Measurements from ENCODE around the gene DHRS11.
A peak's percentile ranks its signal among the peaks of the same experiment; 100 is the strongest.

Gene DHRS11, protein sequence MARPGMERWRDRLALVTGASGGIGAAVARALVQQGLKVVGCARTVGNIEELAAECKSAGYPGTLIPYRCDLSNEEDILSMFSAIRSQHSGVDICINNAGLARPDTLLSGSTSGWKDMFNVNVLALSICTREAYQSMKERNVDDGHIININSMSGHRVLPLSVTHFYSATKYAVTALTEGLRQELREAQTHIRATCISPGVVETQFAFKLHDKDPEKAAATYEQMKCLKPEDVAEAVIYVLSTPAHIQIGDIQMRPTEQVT

DNA sequence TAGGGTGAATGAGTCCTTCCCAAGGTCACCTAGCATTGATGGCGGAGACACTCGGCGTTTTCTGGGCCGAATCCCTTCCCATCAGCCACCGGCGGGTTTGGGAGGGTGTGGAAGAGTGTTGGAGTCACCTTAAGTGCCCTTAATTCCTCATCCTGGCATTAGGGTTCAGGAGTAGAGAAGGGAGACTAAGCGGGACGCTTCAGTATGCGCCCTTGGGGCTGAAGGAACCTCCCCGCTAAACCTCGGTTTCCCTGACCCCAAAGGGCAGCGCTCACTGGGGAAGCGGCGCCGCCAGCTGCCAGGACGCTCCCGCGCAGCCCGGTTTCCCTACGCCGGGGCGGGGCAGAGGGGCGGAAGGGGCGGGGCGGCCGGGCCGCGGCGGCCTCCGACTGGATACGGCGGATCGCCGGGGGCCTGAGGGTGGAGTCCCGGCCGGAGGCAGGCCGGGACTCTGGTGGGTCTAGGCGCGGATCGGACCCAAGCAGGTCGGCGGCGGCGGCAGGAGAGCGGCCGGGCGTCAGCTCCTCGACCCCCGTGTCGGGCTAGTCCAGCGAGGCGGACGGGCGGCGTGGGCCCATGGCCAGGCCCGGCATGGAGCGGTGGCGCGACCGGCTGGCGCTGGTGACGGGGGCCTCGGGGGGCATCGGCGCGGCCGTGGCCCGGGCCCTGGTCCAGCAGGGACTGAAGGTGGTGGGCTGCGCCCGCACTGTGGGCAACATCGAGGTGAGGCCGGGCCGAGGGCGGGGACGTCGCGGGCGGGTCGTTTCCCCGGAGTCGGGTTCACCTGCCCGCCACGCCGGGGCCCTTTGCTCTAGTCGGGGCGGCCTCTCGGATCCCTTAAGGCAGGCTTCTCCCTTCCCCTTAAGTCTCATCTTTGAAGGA is at the start of gene DHRS11:
DHRS11 (plus strand) TSS at position 446 of the 882 bp plus-strand sequence; CDS start at position 577, 131 bp downstream.
- peak; percentile 40 for DNase-seq

DNA sequence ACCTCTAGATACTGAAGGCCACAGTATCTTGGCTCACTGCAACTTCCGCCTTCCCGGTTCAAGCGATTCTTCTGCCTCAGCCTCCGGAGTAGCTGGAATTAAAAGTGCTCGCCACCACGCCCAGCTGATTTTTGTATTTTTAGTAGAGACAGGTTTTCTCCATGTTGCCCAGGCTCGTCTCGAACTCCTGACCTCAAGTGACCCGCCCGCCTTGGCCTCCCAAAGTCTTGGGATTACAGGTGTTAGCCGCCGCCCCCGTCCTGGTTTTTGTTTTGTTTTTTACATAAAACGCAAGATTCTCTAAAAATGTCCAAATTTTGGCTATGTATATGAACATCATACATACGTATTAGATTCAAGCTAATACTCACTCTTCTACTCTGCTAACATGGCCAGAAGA is 48.9 kb upstream of the DHRS11 start:
- DNase-seq: no peak

DNA sequence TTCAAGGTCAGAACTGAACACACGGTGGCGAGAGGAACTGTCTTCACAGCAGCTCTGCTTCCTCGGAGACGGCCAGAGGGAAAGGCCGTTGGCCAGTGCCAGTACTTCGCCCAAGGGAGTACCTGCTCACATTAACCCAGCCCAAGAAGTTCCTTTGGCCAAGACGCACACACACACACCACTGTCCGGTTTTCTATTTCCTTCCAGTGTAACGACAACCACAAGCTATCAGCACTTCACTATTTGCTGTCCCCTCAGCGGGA is 47.7 kb upstream of the DHRS11 start:
- peak; percentile 58 for DNase-seq

DNA sequence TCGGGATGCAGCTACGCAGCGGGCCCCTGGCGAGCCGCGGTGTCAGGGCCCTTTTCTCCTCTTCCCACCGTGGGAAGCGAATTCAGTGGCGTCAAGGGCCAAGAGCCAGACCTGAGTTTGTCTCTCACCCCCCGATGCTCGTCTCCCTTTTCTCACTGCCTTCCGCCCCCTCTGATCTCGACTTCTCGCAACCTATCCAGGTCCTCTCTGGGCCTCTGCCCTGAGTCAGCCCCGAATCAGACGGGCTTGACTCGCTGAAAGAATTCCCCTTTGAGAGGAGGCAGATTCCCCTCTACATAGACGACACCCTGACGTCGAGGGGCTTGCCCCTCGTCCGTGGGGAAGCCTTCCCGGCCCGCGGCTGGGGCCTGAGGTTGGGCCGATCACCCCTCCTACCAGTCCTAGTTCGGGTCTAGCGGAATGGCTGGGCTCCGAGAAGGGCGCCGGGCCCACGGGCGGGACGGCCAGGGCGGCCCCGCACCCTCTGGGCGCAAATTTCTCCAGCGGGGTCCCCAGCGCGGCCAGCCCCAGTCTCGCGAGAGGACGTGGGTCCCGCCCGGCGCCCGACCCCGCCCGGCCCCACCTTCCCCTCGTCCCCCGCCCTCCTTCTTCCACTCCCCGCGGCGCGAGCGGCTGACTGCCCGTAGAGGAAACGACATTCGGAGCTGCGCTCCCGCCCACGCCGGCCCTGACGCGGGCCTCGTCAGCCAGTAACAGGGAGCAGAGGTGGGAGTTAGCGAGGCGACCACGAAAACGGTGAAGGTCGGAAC is 47.2 kb upstream of the DHRS11 start, which contains the start of gene GGNBP2:
GGNBP2 (plus strand) TSS at position 613 of the 770 bp plus-strand sequence. CDS start 806 bp downstream, outside the sequence.
- DNase-seq: peak; percentile 92

DNA sequence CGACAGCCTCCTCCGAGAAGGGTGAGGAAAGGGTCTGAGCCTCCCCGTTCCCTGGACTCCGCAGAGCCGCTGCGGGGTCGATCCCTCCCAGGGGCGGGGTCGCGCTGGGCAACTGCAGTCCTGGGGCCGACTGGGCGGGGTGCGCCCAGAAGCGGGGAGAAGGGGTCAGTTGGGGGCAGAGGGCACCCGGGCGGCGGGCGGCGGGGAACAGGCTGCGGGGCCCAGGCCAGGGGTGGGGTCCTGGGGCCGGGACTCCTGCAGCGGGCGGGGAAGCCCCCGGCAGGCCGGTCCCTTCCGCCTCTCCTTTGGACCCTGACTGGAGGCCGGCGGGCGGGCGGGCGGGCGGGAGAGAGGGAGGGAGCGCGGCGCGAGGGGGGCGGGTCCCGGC is 46.6 kb upstream of the DHRS11 start:
- DNase-seq: no peak

DNA sequence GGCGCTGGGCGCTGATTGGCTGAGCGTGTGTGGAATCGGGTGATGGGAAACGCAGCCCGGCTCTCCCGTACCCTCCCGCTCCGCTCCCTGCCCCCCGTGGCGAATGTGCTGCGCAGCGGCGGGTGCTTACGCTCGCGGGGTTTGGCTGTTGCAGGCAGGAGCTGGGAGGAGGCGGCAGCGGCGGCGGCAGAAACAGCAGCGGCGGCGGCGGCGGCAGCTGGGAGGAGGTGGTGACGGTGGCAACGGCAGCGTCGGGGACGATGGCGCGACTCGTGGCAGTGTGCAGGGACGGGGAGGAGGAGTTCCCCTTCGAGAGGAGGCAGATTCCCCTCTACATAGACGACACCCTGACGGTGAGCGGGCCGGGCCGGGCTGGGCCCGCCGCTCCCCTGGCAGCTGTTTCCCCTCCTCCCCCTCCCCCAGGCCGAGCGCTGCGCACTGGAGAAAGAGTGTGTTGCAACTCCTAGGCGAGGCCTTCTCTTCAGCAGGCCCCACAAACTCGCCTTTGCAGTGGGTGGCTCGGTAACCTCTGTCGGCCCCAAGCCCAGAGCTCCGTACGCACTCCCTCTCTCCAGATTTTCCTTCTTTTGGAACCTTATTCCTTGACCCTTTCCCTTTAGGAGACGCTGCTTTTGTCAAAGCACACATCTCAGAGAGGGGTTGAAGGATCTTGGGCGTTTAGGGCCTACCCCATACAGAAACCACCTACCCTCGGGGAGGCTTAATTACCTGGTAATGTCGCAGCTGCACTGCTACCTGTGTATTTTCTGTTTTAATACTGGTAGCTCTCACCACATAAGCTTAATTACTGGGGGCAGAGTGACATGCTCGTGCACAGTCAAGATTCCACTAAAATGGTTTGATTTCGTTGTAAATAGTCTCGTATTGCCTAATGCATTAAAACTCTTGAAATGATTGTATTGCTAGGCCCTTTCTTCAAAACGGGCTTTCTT is 45.9 kb upstream of the DHRS11 start:
- peak; percentile 97 for DNase-seq

DNA sequence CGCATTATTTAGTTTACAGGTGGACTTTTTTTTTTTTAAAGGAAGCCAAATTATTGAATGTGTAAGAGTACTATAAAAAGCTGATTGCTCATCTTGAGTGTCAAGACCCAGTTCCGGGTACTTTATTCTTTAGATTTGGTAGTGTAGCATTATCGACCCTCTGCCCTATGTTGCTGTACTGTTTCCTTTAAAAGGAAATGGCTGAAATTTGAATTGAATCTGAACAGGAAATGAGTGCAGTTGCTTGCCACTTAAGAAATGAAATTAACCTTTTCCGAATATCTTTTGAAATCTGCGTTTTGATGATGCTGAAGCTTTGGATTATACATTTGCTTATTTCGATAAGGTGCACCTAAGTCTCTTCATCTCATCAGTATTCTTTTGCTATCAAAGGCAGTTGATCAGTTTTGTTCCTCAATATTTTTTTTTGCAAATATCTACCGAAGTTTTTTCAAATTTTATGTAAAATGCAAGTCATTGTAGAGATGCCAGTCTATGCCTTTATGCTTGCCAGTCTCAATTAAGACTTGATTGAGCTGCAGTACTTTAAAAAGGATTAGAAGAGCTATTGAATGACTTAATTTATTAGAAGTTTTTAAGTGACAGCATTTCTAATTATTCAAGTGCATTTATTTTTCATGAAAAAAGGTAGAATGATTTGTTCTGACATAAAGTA is 45.1 kb upstream of the DHRS11 start:
- no peak for DNase-seq

DNA sequence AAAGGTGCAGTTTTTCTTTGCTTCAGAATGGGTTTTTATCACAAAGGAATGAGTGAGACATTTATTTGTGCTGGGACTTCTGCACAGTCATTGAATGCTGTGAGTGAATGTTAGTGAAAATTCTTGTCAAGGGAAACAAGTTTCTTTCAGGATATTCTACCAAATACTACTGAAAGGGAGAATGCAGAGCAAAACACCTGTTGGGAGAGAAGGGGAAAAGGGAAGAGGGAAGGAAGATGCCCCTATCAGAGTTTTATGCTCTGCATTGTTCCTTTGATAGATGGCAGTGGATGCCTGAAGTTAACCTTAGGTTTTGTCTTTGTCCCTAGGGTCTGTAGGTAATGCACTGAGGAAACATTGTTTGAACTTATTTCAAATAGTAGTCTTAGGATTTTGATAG is 43.9 kb upstream of the DHRS11 start:
- DNase-seq: no peak

DNA sequence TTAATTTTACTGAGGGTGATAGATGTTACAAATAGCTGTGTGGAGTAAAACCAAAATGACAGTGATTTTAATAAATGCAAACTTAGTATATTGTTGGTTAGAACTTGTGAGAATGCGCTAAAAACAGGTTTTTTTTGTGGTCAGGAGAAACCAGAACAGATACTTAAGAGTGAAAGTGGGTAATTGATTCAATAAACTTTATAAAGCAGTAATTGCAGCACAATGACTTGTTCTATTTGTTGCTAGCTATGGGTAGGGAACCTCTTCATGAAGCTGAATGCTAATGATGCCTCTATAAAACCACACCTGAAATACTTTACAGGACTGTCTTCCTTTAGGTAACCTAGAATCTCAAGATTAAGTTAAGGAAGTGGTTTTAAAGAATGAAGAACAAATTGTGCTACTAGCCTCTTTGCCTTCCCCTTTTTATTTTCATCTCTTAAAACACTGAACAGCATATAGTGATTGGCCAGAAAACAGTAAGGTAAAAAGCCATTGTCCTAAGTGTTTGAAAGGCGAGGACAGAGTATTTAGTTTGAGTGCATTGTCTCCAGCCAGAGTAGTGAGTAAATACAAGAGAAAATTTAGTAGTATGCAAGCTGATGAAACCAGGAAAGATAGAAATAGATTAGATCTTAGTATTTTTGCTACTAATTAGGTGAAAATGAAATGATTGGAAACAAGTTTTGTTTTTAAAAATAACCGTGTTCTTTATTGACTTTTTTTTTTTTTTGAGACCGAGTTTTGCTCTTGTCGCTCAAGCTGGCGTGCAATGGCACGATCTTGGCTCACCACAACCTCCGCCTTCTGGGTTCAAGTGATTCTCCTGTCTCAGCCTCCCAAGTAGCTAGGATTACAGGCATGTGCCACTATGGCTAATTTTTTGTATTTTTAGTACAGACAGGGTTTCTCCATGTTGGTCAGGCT is 40.9 kb upstream of the DHRS11 start:
- no peak for DNase-seq

DNA sequence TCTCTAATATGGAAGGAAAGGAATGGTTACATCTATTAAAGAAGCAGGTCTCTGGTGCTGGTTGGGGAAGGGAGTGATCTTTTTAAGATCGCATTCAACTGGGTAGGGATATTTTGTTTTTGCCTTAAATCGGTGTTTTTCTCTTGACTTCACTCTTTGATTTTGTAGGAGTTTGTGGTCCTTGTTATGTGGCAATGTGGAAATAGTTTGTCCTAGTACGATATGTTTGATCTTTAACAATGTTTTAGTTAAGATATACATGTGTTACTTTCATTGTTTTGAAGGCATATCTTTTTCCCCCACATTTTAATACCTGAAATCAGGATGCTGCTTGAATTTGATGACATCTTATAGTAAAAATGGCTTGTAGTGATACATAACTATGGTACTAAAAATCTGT is 38.2 kb upstream of the DHRS11 start:
- no peak for DNase-seq

DNA sequence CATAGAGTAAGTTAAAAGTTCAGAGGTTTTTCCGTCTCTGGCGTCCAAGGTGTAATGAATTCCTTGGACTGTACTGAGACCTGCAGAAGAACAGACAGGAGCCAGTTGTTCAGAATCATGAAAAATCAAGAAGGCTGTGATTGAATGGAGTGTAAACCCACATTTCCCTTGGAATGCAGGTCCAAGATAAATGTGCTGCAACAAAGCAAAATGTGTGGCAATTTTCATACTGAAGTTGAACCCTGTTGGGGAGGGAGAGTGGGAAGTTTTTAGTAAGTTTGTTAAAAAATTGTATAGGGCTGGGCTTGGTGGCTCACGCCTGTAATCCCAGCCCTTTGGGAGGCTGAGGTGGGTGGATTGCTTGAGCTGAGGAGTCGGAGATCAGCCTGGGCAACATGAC is 25.6 kb upstream of the DHRS11 start:
- DNase-seq: no peak

DNA sequence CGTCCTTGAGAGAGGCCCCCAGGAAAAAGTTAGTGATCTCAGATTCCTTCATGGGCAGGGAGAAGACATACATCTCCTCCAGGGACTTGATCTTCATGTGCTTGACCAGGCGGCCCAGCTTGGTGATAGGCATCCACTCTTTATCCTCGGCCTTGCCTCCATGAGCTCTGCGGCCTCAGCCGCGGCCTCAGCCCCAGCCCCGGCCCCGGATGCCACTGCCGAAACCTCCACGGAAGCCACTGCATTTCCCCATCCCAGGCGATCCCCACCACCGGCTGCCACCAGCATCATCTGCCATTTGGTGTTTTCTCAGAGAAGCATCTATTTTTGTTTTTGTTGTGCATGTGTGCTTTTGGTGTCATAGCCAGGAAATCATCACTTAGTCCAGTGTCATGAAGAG is 16.7 kb upstream of the DHRS11 start:
- DNase-seq: no peak

DNA sequence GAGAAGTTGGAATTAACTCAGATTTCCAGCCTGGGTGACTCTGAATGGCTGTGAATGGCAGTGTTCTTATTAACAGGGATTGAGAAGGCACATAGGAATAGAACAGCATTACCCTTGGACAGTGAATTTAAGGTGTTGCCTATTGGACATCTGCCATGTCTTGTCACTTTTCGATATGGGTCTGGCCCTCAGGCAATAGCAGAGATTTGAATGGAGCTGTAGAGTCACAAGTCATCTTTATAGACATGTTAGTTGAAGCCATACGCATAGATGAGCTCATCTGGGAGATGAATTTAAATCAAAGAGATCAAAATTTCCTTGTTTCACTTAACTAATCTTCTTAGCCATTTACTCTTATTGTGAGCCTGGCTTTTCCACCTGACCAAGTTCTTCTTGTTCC is 14.9 kb upstream of the DHRS11 start:
- no peak for DNase-seq

DNA sequence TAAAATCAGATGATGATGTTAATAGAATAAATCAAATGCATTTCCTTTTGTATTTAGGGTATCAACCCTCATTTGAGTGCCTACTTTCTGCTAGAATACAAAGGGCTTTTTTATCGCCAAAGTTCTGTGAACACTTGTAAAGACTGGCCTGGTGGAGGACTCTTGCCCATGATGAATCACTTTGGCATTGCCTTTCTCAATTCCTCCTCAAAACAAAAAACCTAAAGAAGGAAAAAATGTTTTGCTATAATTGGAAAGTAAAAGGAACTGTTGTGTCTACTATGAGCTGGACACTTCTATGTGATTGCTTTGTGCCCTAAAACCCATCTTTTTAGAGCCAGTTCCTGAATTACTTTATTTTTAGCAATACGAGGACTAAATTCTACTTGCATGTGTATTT is 13.0 kb upstream of the DHRS11 start:
- no peak for DNase-seq

DNA sequence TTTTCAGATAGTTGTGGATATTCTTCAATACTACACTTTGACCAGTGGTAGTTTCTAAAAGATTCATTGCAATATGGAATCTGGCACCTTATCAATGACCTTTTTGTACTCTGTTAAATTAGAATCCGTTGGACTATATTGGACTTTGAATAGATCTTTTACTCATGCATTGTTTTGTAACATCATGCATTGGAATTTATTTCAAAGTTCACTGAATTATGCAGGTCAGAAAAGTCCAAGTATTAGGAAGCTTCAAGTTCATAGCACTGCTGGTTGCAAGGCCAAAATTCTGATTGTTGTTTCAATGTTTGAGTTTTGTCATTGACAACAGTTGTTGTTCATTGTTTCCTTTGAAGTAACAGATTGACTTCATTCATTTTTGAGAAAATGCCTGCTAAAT is 7.9 kb upstream of the DHRS11 start:
- no peak for DNase-seq

DNA sequence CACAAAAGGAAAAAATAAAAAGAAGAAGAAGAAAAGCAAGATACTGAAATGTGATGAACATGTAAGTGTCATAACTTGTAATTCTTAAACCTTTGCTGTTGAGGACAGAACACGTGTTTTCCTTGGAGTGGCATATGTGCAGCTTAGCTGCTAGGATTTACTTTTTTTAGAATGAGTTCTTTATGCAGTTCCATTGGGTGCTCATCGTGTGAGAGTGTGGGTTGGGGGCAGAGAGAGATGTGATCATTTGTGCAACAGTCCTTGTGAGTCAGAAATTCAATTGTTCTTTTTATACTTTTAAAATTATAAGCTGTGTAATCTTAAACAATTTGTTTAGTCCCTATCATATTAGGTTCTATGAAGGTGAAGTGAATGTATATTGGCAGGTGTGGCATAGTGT is 5.5 kb upstream of the DHRS11 start:
- DNase-seq: no peak

DNA sequence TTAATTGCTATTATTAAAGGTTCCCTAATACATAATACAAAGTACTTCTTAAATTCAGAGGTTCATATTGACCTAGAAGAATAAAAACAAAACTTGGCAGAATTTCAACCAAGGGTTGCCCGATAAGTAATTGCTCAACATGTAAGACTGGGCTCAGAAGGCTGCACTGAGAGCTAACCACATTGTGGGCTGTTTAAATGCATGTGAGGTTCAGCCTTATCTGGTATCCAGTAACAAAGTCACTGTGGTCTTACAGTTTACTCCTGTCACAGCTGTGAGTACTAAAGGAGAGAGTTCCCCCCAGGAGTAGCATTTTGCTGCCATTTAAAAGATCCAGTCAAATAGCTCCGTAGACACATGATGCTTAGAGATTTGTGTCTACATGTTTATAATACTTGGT is 1.6 kb upstream of the DHRS11 start:
- no peak for DNase-seq

DNA sequence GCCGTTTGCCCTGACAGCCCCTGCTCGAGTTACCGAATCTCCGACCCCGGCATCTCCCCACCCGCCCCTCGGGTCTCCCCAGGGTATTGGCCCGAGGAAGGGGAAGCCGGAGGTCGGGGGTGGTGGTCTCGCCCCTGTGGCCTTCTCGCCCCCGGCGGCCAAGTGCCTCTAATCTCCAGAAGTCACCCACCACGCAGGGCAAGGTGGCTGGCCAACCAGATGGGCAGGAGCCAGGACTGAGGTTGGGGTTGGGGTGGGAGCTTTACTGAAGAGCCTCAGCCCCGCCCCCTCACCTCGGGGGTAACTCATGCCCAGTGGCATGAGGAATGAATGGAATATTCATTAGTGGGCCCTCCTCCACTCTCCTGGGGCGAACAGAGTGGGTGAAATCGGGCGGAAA is 637 bp downstream of the DHRS11 start:
- DNase-seq: no peak

DNA sequence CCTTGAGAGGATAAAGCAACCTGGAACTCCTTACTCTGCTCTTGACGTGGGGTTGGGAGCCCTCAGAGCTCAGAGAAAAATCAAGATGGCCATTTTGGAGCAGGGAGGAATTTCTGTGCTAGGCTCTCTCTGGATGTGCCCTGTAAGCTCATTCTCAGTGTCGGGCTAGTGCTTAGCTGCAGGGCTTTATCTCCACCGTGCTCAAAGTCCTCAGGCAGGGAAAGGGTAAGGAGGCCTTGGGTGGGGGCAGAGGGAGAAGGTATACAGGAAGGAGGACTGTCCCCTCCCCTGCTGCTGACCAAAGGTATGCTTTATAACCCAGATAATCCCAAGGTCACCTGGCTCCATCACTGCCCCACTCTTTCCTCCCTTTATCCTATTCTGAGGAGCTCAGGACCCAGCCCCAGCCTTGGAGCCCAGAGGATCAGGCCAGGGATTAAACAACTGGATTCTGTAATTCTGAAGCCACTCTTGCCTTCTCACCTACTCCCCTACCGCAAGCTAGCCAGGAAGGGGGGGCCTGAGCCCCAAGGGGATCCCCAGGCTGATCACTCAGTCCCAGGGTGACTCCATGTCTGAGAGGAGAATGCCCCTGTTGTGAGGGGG is 1.1 kb downstream of the DHRS11 start:
- DNase-seq: no peak

DNA sequence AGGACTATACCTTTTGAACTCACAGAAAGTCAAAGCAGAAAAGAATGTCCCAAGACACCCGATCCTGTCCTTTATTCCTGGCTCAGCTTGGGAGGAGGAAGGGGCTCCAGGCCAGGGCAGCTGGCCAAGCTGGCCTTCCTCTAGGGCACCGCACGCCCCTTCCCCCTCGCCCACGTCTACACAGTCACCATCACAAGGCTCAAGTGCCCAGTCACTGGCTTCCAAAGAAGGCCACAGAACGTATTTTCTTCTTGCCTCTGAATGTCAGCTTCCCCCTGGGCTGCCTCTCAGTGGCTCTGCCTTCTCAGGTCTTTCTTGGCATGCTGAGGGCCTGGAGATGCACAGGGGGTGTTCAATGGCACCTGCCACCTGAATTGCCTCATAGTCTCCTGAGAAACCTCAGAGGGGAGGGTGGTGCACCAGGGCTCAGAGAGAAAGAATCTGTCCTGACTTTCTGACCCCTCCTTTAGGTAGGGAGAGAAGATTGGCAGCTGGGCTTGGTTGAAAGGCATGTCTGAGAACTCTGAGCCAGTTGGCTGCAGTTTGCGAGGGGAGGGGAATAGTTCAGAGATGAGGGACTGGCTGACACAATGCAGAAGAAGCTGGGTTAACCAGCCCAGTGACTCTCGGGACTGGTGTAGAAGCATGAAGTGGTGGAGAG is 2.1 kb downstream of the DHRS11 start:
- no peak for DNase-seq
